Activated CD4-positive, alpha-beta T cell treated with anti-CD3 and anti-CD28 coated beads, Interleukin-2, amount 10 ng/mL, durations not matched to agents 24 days and 14 days (primary cell): ENCODE results near the gene IGF2BP3. TPM values are rescaled to one million over a fixed set of nuclear protein-coding genes. Genes with fewer than 3 reads are reported as not detected.
A peak's percentile ranks its signal among the peaks of the same experiment; 100 is the strongest.
"Not testable (repeated sequence)": the region's sequence is repeated elsewhere in the genome, so short reads cannot be mapped to it uniquely, and the experiment has no call there.

Source experiments
- DNase-seq: peaks from one replicate; pipeline ENCODE4 v3.0.0; 2022
- H3K27ac Mint-ChIP-seq: one replicate; pipeline ENCODE4 v1.8.0; 2022; ENCODE audit warnings: mild to moderate bottlenecking, mixed read lengths
- H3K27me3 Mint-ChIP-seq: one replicate; pipeline ENCODE4 v1.8.0; 2022; ENCODE audit warnings: mixed read lengths
- H3K36me3 Mint-ChIP-seq: one replicate; pipeline ENCODE4 v1.8.0; 2022; ENCODE audit warnings: low read depth, mild to moderate bottlenecking, mixed read lengths
- H3K4me1 Mint-ChIP-seq: one replicate; pipeline ENCODE4 v1.8.0; 2021; ENCODE audit warnings: mixed read lengths
- H3K4me3 Mint-ChIP-seq: one replicate; pipeline ENCODE4 v1.8.0; 2022; ENCODE audit warnings: mild to moderate bottlenecking, moderate library complexity, mixed read lengths
- H3K9me3 Mint-ChIP-seq: one replicate; pipeline ENCODE4 v1.8.0; 2021; ENCODE audit warnings: mixed read lengths
- intact Hi-C: fragments of 100-400 bp; cut with micrococcal nuclease; formaldehyde crosslinking; loops from one replicate; pipeline ENCODE4 v1.15.1; 2023
- total RNA-seq: library from RNA; stranded (reverse); gene quantifications from 2 replicates; pipeline ENCODE4 v1.2.3, GENCODE V29; 2022

IGF2BP3 gene
- total RNA-seq, 1 donor from 2014 or later = 2.2 TPM

DNA sequence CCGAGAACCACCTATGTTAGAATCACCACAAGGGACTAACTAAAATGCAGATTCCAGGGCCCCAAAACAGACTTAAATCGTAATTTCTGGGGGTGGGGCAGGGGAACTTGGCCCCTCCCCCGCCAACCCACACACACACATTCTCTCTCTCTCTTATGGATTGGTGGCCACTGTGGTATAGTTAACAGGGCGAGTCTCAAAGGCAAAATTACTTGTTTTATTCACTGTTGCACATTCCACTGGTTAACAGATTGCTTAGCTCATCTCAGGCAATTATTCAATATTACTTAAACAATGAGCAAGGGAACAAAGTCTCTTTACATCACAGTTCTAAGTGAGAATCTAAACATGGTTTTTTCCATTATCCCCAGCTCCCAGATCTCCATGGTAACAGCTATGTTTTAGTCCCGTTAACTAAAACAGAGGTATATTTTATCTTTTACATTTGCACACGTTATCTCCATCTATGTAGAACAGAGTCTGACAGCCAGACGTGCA lies 38.5 kb downstream of the IGF2BP3 start:
- H3K4me1 Mint-ChIP-seq = peaks cover 9% of the 10 kb centered on the region
- H3K4me3 Mint-ChIP-seq = no peak overlapping the region
- intact Hi-C loops = loop anchor here (2.0 kb wide), 1 partner anchor 31 kb away; no protein-coding TSS in a partner anchor
- peaks cover 30% of the 10 kb centered on the region for H3K27me3 Mint-ChIP-seq
- no peaks in the 10 kb centered on the region for H3K9me3 Mint-ChIP-seq
- DNase-seq = no peak
- no peak overlapping the region for H3K27ac Mint-ChIP-seq
- no peaks in the 10 kb centered on the region for H3K36me3 Mint-ChIP-seq

DNA sequence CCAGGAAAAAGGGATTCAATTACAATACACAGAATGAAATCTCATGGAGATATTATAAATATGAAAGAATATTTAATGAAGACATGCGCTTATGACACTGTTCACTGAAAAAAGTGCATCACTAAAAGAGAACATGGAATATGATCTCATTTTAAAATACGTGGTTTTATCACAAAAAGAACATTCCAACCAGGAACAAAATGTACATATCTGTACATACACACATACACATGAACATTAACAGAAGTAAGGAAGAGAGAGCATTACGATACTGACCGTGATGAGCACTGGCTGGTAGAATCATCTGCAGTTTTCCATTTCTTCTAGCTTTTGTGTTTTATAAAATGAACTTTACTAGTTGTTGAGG lies 39.4 kb downstream of the IGF2BP3 start:
- no peak overlapping the region for H3K4me3 Mint-ChIP-seq
- H3K36me3 Mint-ChIP-seq = no peaks in the 10 kb centered on the region
- H3K27me3 Mint-ChIP-seq = peaks cover 33% of the 10 kb centered on the region
- intact Hi-C loops = loop anchor here (2.0 kb wide), 1 partner anchor 32 kb away; no protein-coding TSS in a partner anchor
- no peak overlapping the region for H3K27ac Mint-ChIP-seq
- no peak for DNase-seq
- no peaks in the 10 kb centered on the region for H3K9me3 Mint-ChIP-seq
- peaks cover 12% of the 10 kb centered on the region for H3K4me1 Mint-ChIP-seq

DNA sequence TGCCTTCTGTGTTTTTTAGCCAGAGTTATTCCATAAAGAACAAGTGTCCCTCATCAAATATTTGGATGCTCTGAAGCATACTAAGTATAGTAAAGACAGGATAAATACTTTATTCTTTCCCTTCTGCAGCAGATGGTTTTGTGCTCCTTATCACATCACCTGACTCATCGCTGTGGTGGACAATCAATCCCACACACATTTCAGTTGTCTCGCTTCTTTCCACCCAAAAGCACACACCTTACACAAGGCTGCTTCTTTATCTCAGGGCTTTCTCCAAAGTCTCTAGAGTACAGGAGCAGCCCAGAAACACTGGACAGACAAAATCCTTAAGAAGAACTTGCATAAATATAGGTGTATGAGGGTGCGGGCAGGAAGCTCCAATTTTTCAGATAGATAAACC lies 43.4 kb downstream of the IGF2BP3 start:
- peaks cover 10% of the 10 kb centered on the region for H3K4me1 Mint-ChIP-seq
- intact Hi-C loops = no loop called here
- H3K27me3 Mint-ChIP-seq = peaks cover 22% of the 10 kb centered on the region
- no peak overlapping the region for H3K27ac Mint-ChIP-seq
- no peak for DNase-seq
- H3K4me3 Mint-ChIP-seq = no peak overlapping the region
- H3K9me3 Mint-ChIP-seq = no peaks in the 10 kb centered on the region
- H3K36me3 Mint-ChIP-seq = no peaks in the 10 kb centered on the region

DNA sequence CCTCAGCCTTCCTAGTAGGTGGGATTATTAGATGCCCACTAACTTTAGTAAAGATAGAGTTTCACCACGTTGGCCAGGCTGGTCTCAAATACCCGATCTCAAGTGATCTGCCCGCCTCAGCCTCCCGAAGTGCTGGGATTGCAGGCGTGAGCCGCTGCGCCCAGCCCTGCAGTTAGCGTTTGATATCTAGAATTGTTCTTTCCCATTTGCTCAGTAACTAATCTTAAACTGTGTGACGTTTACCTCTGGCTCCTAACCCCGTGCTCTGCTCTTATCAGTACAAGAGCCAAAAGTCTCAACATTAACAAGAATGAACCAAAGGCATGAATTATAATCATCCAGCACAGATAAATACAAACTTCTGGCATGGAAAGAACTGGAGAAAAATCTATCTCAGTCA lies 47.4 kb downstream of the IGF2BP3 start:
- DNase-seq = no peak
- H3K4me1 Mint-ChIP-seq = peaks cover 9% of the 10 kb centered on the region
- H3K9me3 Mint-ChIP-seq = no peaks in the 10 kb centered on the region
- intact Hi-C loops = no loop called here
- no peaks in the 10 kb centered on the region for H3K36me3 Mint-ChIP-seq
- peaks cover 7% of the 10 kb centered on the region for H3K27me3 Mint-ChIP-seq
- H3K4me3 Mint-ChIP-seq = no peak overlapping the region
- H3K27ac Mint-ChIP-seq = no peak overlapping the region

DNA sequence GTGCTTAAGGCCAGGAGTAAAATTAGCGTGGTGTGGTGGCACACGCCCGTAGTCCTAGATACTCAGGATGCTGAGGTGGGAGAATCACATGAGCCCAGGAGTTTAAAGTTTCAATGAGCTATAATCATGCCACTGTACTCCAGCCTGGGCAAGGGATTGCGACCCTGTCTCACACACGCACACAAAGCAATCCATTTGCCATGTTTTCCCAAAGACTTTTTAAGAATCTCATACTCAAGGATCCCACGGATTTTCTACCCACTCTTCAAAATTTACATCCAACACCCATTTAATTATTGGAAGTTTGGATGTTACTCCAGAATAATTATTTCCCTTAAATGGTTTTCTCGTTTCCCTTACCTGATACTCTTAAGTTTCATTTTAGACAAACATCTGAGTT lies 47.9 kb downstream of the IGF2BP3 start:
- Mint-ChIP-seq H3K4me1 (peaks cover 9% of the 10 kb centered on the region), H3K27me3 (peaks cover 7% of the 10 kb centered on the region), H3K9me3 (no peaks in the 10 kb centered on the region), H3K36me3 (no peaks in the 10 kb centered on the region), H3K4me3 (no peak overlapping the region), H3K27ac (no peak overlapping the region)
- intact Hi-C loops = no loop called here
- DNase-seq = no peak

DNA sequence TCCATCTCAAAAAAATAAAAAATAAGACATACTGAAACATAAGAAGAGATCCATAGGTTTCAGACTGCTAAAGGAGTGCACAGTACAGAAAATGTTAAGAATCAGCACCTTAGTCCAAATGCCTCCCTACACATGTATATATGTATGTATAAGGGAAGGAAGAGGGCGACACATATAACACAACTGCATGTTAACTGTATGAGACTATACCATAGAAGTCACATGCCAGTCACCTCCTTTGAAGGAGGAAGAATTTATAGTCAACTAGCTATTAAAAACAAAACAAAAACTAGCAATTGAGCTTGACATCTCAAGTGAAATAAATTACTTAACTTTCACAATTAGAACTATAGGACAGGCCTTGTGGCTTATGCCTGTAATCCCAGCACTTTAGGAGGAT lies 50.4 kb downstream of the IGF2BP3 start:
- no peak overlapping the region for H3K27ac Mint-ChIP-seq
- H3K9me3 Mint-ChIP-seq = no peaks in the 10 kb centered on the region
- H3K36me3 Mint-ChIP-seq = no peaks in the 10 kb centered on the region
- DNase-seq = no peak
- H3K4me3 Mint-ChIP-seq = no peak overlapping the region
- intact Hi-C loops = no loop called here
- peaks cover 4% of the 10 kb centered on the region for H3K4me1 Mint-ChIP-seq
- peaks cover 4% of the 10 kb centered on the region for H3K27me3 Mint-ChIP-seq

DNA sequence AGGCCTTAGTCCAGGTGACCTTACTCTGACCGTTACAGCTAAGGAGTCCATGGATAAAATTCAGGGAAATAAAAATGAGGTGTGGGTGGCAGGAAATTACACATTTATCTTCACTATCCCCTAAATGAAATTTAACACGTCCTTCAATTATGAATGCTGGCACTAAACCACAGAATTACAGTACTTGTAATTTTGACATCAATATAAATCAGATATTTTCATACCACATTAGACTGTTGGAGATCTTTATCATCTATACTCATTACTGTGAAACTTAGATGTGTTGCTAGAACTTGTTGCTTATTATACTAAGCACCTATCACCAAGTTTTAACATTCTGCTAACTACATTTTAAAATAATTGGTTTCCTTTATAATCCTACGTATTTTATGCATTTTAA lies 51.1 kb downstream of the IGF2BP3 start:
- intact Hi-C loops = no loop called here
- no peak overlapping the region for H3K4me3 Mint-ChIP-seq
- DNase-seq = no peak
- H3K27me3 Mint-ChIP-seq = peaks cover 4% of the 10 kb centered on the region
- peaks cover 4% of the 10 kb centered on the region for H3K4me1 Mint-ChIP-seq
- no peaks in the 10 kb centered on the region for H3K36me3 Mint-ChIP-seq
- no peaks in the 10 kb centered on the region for H3K9me3 Mint-ChIP-seq
- H3K27ac Mint-ChIP-seq = no peak overlapping the region

DNA sequence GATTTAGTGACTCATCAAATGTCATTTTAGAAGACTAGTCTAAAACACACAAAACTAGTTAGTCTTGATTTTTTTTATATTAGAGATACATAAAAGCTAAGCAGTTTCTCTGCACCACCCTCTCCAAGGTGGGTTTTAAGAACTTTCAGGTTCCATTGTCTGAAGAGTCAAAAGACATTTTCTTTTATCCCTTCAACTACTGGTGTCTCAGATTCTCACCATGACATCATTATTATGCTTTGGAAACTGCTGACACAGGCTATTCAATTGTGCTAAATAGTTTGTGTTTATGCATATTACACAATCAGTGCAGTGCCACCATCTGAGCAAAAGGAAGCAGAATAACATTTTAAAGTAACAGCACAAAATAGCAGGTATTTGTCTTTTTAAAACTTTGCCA lies 52.2 kb downstream of the IGF2BP3 start:
- H3K36me3 Mint-ChIP-seq = no peaks in the 10 kb centered on the region
- DNase-seq = no peak
- intact Hi-C loops = no loop called here
- H3K27ac Mint-ChIP-seq = no peak overlapping the region
- peaks cover 4% of the 10 kb centered on the region for H3K4me1 Mint-ChIP-seq
- no peaks in the 10 kb centered on the region for H3K9me3 Mint-ChIP-seq
- H3K27me3 Mint-ChIP-seq = peaks cover 4% of the 10 kb centered on the region
- H3K4me3 Mint-ChIP-seq = no peak overlapping the region

DNA sequence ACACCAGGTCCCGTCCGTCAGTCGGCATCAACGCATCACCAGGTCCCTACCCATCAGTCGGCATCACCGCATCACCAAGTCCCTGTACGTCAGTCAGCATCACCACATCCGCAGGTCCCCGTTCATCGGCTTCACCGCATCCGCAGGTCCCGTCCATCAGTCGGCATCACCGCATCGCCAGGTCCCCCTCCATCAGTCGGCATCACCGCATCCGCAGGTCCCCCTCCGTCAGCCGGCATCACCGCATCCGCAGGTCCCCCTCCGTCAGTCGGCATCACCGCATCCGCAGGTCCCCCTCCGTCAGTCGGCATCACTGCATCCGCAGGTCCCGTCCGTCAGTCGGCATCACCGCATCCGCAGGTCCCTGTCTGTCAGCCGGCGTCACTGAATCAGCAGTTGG lies 55.1 kb downstream of the IGF2BP3 start:
- intact Hi-C loops = no loop called here
- peaks cover 6% of the 10 kb centered on the region for H3K4me1 Mint-ChIP-seq
- H3K27me3 Mint-ChIP-seq = peaks cover 7% of the 10 kb centered on the region
- H3K36me3 Mint-ChIP-seq = no peaks in the 10 kb centered on the region
- H3K27ac Mint-ChIP-seq = no peak overlapping the region
- no peak overlapping the region for H3K4me3 Mint-ChIP-seq
- no peaks in the 10 kb centered on the region for H3K9me3 Mint-ChIP-seq
- DNase-seq = no peak

DNA sequence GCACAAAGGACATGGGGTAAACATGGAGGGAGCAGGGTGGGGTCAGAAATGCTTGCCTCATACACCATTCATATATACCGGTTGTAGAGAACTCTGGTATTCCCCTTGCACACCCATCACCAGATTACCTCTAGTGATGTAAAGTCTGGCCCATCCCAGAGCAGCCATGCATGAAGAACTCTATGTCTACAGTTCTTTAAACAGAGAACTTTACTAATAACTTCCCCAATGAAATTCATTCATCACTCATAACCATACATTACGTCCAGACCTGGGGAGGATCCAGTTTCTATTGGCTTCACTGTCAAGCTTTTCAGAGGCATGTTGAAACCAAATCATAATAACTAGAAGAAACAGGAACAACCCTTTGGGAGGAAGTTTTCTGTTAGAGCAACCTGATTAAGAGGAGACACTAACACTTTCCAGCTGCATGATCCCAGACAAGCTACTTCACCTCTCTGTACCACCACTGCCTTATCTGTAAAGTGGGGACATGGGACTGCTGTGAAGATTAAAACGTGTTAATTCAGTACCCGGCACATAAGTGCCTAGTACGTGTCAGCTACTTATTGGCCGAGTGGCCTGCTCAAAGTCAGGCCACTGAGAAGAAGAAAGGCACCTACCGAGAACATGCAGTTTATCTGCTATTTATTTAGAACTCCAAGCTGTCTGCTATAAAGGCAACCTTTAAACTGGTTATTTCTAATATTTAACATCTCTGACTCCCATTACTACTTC lies 59.7 kb downstream of the IGF2BP3 start:
- peaks cover 4% of the 10 kb centered on the region for H3K27me3 Mint-ChIP-seq
- no peaks in the 10 kb centered on the region for H3K36me3 Mint-ChIP-seq
- peaks cover 5% of the 10 kb centered on the region for H3K4me1 Mint-ChIP-seq
- no peak overlapping the region for H3K4me3 Mint-ChIP-seq
- DNase-seq = no peak
- no peaks in the 10 kb centered on the region for H3K9me3 Mint-ChIP-seq
- H3K27ac Mint-ChIP-seq = no peak overlapping the region
- intact Hi-C loops = no loop called here

DNA sequence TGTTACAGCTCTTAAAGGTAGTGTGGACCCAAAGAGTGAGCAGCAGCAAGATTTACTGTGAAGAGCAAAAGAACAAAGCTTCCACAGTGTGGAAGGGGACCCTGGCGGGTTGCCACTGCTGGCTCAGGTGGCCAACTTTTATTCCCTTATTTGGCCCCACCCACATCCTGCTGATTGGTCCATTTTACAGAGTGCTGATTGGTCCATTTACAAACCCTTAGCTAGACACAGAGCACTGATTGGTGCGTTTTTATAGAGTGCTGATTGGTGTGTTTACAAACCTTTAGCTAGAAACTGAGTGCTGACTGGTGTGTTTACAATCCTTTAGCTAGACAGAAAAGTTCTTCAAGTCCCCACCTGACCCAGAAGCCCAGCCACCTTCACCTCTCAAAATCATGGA lies 63.7 kb downstream of the IGF2BP3 start:
- intact Hi-C loops, H3K27ac Mint-ChIP-seq, H3K27me3 Mint-ChIP-seq, DNase-seq, H3K36me3 Mint-ChIP-seq, H3K9me3 Mint-ChIP-seq, H3K4me3 Mint-ChIP-seq: not testable (repeated sequence)
- peaks cover 16% of the 10 kb centered on the region for H3K4me1 Mint-ChIP-seq

DNA sequence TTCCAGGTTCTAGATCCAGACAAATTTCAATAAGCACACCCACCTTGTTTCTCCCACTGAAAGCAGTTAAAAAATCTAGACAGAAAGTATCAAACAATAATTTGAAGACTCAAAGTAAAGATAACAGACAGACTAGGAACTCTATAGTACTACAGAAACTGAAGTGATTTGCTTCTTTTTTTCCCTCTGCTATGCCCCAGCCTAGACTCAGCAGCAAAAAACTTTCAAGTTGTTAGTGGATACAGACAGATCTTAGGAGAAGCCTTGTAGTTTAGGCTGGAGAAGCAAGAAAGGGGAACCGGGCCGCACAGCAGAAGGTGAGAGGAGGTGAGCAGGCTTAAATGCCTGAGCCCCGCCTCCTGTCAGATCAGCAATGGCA lies 65.1 kb downstream of the IGF2BP3 start:
- Mint-ChIP-seq H3K36me3 (no peaks in the 10 kb centered on the region), H3K4me1 (peaks cover 16% of the 10 kb centered on the region), H3K27me3 (no peaks in the 10 kb centered on the region), H3K27ac (peak overlapping the region; percentile 88), H3K9me3 (no peaks in the 10 kb centered on the region), H3K4me3 (peak overlapping the region; percentile 15)
- intact Hi-C loops = loop anchor here (1.0 to 2.0 kb wide), 4 partner anchors 14 to 58 kb away; no protein-coding TSS in a partner anchor
- no peak for DNase-seq

DNA sequence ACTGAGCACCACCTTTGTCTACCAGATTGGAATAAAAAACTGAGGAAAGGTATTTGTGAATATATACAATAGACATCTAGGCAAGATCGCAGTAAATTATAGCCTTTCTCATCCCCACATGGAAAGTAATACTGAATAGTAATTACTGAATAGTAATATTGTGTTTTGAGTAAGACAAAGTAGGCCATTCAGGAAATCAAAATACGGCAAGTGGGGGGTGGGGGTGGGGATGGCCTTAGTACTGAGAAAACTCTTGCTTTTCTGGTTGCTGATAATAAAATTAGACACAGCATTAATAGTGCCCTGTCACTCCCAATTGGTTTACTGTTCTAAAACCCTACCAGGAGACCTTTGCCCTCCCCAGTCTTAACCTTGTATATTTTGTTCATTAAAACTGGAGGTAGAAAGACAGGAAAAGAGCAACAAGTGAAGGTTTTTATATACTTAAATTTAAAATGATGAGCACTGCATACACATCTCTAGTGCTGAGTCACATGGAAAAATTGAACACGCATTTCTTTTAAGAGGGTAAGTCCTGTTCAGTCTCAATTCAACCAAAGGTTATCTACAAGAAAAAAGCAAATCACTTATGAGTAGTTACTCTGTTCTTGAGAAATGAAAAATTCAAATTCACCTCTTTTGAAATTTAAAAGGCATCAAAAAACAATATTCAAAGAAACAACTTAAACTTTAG lies 65.6 kb downstream of the IGF2BP3 start:
- H3K4me3 Mint-ChIP-seq = peak overlapping the region; percentile 23

DNA sequence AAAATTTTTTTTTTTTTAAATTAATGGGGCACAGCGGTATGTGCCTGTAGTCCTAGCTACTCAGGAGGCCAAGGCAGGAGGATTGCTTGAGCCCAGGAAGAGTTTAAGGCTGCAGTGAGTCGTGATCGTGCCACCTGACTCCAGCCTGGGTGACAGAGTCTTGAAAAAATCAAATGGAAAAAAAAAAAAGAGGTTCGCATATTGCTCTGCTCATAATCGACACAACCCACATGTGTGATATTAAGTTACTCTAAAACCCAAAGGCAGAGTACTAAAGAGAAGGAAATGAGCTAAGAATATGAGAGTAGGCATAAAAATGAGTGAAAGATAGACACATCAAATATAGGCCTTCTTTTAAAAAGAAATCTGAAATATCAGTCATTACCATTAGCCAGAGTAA lies 66.3 kb downstream of the IGF2BP3 start:
- Mint-ChIP-seq H3K27ac (peak overlapping the region; percentile 88), H3K4me3 (peak overlapping the region; percentile 23), H3K9me3 (no peaks in the 10 kb centered on the region), H3K4me1 (peaks cover 16% of the 10 kb centered on the region), H3K27me3 (peaks cover 4% of the 10 kb centered on the region), H3K36me3 (no peaks in the 10 kb centered on the region)
- no peak for DNase-seq
- intact Hi-C loops = loop anchor here (2.0 kb wide), 2 partner anchors 47 to 57 kb away; no protein-coding TSS in a partner anchor

More for the DNA sequence above, 65.6 kb downstream of the IGF2BP3 start:
- H3K9me3 Mint-ChIP-seq = no peaks in the 10 kb centered on the region
- intact Hi-C loops = loop anchor here (1.0 to 2.0 kb wide), 4 partner anchors 13 to 58 kb away; no protein-coding TSS in a partner anchor
- peaks cover 2% of the 10 kb centered on the region for H3K27me3 Mint-ChIP-seq
- H3K27ac Mint-ChIP-seq = peak overlapping the region; percentile 88
- H3K36me3 Mint-ChIP-seq = no peaks in the 10 kb centered on the region
- DNase-seq = no peak
- H3K4me1 Mint-ChIP-seq = peaks cover 16% of the 10 kb centered on the region
